Mucosa of descending colon (tissue), 3 donors: ENCODE measurements around the gene LRRC8D. TPM values are rescaled to one million over a fixed set of nuclear protein-coding genes. Genes with fewer than 3 reads are reported as not detected.

ENCODE experiments used
- ATAC-seq: fragments of 200-7000 bp; cut with Tn5 transposase; one replicate; pipeline ENCODE4 v1.9.1; 2020; ENCODE audit warnings: mild to moderate bottlenecking, moderate library complexity
- DNase-seq, 3 donors: peaks; one replicate each; pipeline ENCODE4 v3.0.0-alpha.2; 2020
- H3K36me3 ChIP-seq: fragments of 200-600 bp; one replicate; pipeline ENCODE4 v1.8.0; 2021; ENCODE audit warnings: low read depth, mild to moderate bottlenecking
- H3K4me1 ChIP-seq: fragments of 200-600 bp; one replicate; pipeline ENCODE4 v1.8.0; 2021; ENCODE audit warnings: low read depth, mild to moderate bottlenecking
- H3K4me3 ChIP-seq: fragments of 200-600 bp; one replicate; pipeline ENCODE4 v1.8.0; 2021; ENCODE audit warnings: mild to moderate bottlenecking
- H3K9me3 ChIP-seq: fragments of 200-600 bp; one replicate; pipeline ENCODE4 v1.8.0; 2021; ENCODE audit warnings: mild to moderate bottlenecking
- CTCF ChIP-seq: fragments of 200-600 bp; IDR thresholded peaks from one replicate; pipeline ENCODE4 v1.8.0; 2022; ENCODE audit warnings: antibody characterized with exemption, mild to moderate bottlenecking
- intact Hi-C, 2 donors: fragments of 100-400 bp; cut with DNase I in 1 of 2; cut with micrococcal nuclease in 1 of 2; formaldehyde crosslinking; loops; one replicate each; pipeline versions ENCODE4 v1.11.0 to v1.11.1; 2022; cut with DNase I, micrococcal nuclease
- total RNA-seq, 3 donors: library from RNA; stranded (reverse); fragmentation: NEBNext Ultra II Directional in 2 of 3; extraction: Animal tissue kit (Norgen Biotek cat#: 25700) in 2 of 3; gene quantifications; one replicate each; pipeline versions ENCODE4 v1.2.1 to v1.2.4, GENCODE V29; 2021 to 2023
- donor health status: DM: no; HTN: no; CAD: no; lungs with moderate emphysema.
- donor health status: DM: no; HTN: no; CAD: no.
- donor health status: DM: no; HTN: yes; CAD: no.

Gene LRRC8D
- total RNA-seq, 3 donors from 2014 or later = 22.8 to 43.3 (median 39.6) TPM

- TF ChIP-seq CTCF = no peak
- Histone ChIP-seq H3K4me1 (no peaks in the 10 kb centered on the region), H3K9me3 (no peaks in the 10 kb centered on the region), H3K36me3 (no peaks in the 10 kb centered on the region), H3K4me3 (no peak overlapping the region)
- intact Hi-C loops = no loop called here
- ATAC-seq = no peak
- DNase-seq = no peak
These were observed 141.9 kb downstream of the LRRC8D start for GRCh38 chr1:89962742-89963075.

- Histone ChIP-seq H3K4me1 (no peaks in the 10 kb centered on the region), H3K4me3 (no peak overlapping the region), H3K36me3 (no peaks in the 10 kb centered on the region), H3K9me3 (no peaks in the 10 kb centered on the region)
- TF ChIP-seq CTCF = no peak
- no peak for DNase-seq
- intact Hi-C loops = no loop called here
- no peak for ATAC-seq
These were observed 144.4 kb downstream of the LRRC8D start for GRCh38 chr1:89965193-89965768.

GRCh38 chr1:89966656-89967055, 145.8 kb downstream of the LRRC8D start:
- H3K36me3 ChIP-seq = no peaks in the 10 kb centered on the region
- no peaks in the 10 kb centered on the region for H3K9me3 ChIP-seq
- TF ChIP-seq CTCF = no peak
- H3K4me1 ChIP-seq = peaks cover 2% of the 10 kb centered on the region
- no peak overlapping the region for H3K4me3 ChIP-seq
- no peak for ATAC-seq
- DNase-seq = no peak
- intact Hi-C loops = no loop called here

GRCh38 chr1:89971600-89971999, 150.8 kb downstream of the LRRC8D start:
- Histone ChIP-seq H3K9me3 (no peaks in the 10 kb centered on the region), H3K36me3 (no peaks in the 10 kb centered on the region), H3K4me1 (peaks cover 2% of the 10 kb centered on the region), H3K4me3 (no peak overlapping the region)
- ATAC-seq (peak; percentile 51), DNase-seq (no peak)
- intact Hi-C loops = no loop called here
- TF ChIP-seq CTCF = no peak

- H3K4me1 ChIP-seq = peaks cover 2% of the 10 kb centered on the region
- no peak for TF ChIP-seq CTCF
- ATAC-seq = no peak
- intact Hi-C loops = no loop called here
- H3K36me3 ChIP-seq = no peaks in the 10 kb centered on the region
- no peak overlapping the region for H3K4me3 ChIP-seq
- H3K9me3 ChIP-seq = no peaks in the 10 kb centered on the region
- DNase-seq = no peak
These were observed 151.2 kb downstream of the LRRC8D start for GRCh38 chr1:89972024-89972423.
